WI38 (cell line): ENCODE data around the gene ZPBP.

ENCODE experiments used
- H3K4me3 ChIP-seq: 2 replicates; pipeline ENCODE4 v1.5.1; 2011; ENCODE audit warnings: low read depth, mild to moderate bottlenecking, control low read depth, low read length
- TF ChIP-seq, protein P1 (sequence below): IDR thresholded peaks from 2 replicates; pipeline ENCODE4 v1.5.1; 2012; ENCODE audit warnings: low read depth, mild to moderate bottlenecking, control low read depth, low read length

Gene ZPBP

DNA sequence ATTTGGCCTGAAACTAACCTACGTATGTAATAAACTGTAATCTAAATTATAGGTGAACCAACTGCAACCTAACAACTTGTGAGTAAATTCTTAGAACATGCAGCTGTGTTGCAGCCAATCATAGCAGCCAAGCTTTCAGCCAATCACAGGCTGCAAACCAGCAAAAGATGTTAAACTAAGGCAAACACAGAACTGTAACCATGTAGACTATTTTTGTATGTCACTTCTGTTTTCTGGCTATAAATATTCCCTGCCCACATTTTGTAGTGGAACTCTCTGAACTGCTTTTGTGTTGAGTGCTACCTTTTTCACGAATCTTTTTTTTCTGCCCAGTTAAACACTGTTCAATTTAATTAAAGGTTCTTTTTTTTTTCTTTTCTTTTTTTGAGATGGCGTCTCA lies 28.2 kb upstream of the ZPBP start:
- no peak overlapping the region for H3K4me3 ChIP-seq
- TF ChIP-seq, protein P1, sequence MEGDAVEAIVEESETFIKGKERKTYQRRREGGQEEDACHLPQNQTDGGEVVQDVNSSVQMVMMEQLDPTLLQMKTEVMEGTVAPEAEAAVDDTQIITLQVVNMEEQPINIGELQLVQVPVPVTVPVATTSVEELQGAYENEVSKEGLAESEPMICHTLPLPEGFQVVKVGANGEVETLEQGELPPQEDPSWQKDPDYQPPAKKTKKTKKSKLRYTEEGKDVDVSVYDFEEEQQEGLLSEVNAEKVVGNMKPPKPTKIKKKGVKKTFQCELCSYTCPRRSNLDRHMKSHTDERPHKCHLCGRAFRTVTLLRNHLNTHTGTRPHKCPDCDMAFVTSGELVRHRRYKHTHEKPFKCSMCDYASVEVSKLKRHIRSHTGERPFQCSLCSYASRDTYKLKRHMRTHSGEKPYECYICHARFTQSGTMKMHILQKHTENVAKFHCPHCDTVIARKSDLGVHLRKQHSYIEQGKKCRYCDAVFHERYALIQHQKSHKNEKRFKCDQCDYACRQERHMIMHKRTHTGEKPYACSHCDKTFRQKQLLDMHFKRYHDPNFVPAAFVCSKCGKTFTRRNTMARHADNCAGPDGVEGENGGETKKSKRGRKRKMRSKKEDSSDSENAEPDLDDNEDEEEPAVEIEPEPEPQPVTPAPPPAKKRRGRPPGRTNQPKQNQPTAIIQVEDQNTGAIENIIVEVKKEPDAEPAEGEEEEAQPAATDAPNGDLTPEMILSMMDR, result no peak

DNA sequence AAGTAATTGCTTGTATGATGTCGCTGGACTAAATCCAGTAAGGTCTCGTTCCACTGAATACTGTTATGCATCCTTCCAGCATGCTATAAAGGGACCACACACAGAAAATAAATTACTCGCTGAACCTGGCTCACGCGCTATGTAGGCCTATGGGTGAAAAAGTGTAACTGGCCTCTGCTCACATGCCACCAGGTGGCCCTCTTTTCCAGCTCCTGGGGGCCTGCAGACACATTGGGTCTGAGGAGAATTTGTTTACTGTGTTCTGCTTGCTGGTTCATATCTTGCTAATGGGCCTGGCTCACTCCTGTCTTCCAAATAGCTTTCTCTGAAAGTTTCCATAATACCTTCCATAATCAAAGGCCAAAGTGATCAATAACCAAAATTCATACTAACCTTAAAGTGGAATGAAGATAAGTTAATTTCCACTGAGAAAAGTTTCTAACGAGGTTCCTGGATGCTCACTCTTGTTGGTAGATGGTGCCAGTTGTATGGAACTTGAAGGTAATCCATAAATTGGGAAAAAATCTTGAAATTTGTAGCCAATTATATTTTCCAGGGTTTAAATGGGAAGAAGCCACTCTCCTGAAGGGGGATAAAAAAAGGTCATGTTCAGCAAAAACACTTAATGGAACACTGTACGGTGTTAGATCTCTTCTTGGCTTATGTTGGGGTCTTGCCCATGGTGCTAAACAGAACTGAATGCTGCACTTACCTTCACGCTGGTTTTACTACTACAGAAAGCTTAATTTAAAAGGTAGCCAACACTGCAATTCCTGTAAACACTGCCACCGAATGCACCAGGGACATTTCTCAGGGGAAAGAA lies 27.0 kb upstream of the ZPBP start:
- TF ChIP-seq, protein P1, result no peak
- H3K4me3 ChIP-seq, result no peak overlapping the region

DNA sequence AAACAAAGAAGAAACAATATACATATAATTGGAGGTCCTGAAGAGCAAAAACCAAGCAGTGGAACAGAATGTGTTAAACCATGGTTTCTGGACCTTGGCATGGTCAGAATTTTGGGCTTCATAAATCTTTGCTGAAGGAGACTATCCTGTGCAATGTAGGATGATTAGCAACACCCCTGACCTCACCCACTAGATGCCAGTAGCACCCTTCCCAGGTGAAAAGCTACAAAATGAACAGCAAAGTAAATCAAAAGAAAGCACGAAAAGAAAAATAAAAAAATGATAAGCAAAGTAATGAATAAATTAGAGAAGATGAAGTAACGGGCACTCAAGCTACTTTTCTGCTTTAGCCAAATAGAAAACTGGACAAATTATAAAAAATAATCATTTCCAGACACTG lies 19.2 kb upstream of the ZPBP start:
- TF ChIP-seq, protein P1, result no peak
- H3K4me3 ChIP-seq, result no peak overlapping the region

DNA sequence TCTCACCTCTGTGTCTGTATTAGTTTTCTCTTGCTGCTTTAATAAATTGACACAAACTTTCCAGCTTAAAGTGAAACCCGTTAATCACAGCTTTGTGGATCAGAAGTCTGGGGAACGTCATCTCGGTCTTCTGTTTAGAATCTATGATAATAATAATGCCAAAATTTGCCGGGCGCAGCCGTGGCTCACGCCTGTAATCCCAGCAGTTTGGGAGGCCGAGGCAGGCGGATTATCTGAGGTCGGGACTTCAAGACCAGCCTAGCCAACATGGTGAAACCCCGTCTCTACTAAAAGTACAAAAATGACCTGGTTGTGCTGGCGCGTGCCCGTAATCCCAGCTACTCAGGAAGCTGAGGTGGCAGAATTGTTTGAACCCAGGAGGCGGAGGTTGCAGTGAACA lies 8.8 kb upstream of the ZPBP start:
- H3K4me3 ChIP-seq, result no peak overlapping the region
- TF ChIP-seq, protein P1, result no peak

DNA sequence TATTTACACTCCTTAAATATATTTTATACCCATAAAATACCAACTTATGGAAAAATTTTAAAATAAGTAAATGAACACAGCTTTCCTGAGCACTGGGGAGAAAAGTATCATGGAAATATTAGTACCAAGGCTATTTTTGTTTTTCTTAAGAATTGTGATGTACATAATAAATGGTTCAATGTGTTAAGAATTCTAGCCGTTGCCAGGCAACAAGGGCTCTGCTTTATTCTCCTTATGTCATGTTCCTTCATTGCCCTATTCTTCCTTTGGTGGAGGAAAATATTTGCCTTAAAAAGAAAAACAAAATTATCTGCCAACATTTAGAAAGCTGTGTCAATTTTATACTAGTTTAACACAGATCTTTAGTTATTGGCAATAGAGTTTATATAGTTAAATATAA lies 2.6 kb upstream of the ZPBP start:
- TF ChIP-seq, protein P1, result no peak
- no peak overlapping the region for H3K4me3 ChIP-seq

DNA sequence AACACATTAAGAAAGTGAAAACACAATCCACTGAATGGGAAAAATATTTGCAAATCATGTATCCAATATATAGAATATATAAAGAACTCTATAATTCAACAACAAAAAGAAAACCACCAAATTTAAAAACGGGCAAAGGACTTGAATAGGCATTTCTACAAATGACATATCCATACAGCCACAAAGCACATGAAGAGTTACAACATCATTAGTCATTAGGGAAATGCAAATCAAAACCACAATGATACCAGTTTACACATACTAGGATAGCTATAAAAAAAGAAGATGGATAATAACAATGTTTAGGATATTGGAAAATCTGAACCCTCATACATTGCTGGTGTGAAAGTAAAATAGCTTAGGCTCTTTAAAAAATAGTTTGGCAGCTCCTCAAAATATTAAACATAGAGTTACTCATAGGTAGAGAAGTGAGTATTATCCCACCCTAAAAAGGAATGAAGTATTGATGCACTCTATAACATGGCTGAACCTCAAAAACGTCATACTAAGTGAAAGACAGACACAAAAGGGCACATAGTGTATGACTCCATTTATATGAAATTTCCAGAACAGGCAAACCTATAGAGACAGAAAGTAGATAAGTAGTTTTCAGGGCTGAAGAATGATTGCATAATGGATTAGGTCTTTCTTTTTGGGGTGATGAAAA lies 4.5 kb downstream of the ZPBP start:
- TF ChIP-seq, protein P1, result no peak

DNA sequence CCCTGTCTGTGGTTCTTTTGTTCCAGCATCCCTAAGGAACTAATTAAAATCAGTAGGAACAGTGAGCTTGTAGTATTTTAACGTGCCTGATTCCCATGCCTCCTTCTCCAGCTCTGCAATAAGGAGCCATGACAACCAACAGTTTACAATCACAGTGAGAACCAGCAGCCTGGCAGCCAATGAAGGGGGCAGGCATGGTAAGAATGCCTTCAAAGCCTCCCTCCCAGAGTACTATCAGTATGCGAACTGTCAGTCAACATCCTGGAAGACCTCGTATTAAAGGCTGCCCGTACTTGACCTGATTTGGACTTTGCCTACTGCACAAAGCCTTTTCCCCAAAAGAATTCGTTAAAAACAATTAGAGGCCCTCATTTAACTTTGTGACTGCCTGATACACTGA lies 7.7 kb downstream of the ZPBP start:
- TF ChIP-seq, protein P1, result no peak
- no peak overlapping the region for H3K4me3 ChIP-seq

More for the DNA sequence above, 4.5 kb downstream of the ZPBP start:
- H3K4me3 ChIP-seq, result no peak overlapping the region
